ENCODE results near the gene APC. TPM values are rescaled to one million over a fixed set of nuclear protein-coding genes. Genes with fewer than 3 reads are reported as not detected.
A peak's percentile ranks its signal among the peaks of the same experiment; 100 is the strongest.

The APC gene
- total RNA-seq, 2 donors from 2014 or later, result 58.6 to 83.7 TPM

DNA sequence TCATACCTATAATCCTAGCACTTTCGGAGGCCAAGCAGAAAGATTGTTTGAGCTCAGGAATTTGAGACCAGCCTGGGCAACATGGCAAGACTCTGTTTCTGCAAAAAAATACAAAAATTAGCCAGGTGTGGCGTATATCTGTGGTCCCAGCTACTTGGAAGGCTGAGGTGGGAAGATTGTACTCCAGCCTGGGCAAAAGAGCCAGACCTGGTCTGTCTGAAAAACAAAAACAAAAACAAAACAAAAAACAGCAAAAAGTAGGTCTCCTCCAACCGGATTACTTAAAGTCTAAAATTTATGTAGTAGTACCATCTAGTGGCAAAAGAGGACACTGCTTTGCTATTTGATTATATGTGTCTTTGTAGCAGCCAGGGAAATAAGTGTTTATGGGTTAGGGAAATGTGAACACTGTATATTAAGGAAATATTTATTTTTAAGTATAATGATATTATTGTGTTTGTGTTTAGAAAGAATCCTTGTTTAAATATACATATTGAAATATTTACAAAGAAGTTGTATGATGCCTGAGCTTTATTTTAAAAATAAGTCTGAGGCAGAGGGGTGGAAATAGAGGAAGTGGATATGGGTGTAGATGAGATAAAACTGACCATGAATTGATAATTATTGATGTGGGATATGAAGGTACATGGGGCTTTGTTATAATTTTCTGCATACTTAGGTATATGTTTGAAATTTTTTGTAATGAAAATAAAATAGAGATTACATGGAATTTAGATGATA is 20.0 kb downstream of the APC start:
- Histone ChIP-seq H3K27ac (peak overlapping the region in 1 of 2 donors; percentile 41), H3K4me3 (peak overlapping the region; percentile 45), H3K36me3 (peaks cover 2% of the 10 kb centered on the region), H3K27me3 (replicated peaks; ENCODE audit: insufficient read depth) (no peaks in the 10 kb centered on the region), H3K9me3 (no peaks in the 10 kb centered on the region), H3K4me1 (ENCODE audit: control insufficient read depth in 1 of 2, low read depth in 2 of 2) (peaks cover 3 to 9% of the 10 kb centered on the region in 2 donors)
- ATAC-seq (ENCODE audit: insufficient number of reproducible peaks, low FRiP score, low read depth) (no peak), DNase-seq (ENCODE audit: low spot score) (no peak)
- TF ChIP-seq, protein P1, sequence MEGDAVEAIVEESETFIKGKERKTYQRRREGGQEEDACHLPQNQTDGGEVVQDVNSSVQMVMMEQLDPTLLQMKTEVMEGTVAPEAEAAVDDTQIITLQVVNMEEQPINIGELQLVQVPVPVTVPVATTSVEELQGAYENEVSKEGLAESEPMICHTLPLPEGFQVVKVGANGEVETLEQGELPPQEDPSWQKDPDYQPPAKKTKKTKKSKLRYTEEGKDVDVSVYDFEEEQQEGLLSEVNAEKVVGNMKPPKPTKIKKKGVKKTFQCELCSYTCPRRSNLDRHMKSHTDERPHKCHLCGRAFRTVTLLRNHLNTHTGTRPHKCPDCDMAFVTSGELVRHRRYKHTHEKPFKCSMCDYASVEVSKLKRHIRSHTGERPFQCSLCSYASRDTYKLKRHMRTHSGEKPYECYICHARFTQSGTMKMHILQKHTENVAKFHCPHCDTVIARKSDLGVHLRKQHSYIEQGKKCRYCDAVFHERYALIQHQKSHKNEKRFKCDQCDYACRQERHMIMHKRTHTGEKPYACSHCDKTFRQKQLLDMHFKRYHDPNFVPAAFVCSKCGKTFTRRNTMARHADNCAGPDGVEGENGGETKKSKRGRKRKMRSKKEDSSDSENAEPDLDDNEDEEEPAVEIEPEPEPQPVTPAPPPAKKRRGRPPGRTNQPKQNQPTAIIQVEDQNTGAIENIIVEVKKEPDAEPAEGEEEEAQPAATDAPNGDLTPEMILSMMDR (IDR thresholded peaks at IDR 0.05), result peak; percentile 77

DNA sequence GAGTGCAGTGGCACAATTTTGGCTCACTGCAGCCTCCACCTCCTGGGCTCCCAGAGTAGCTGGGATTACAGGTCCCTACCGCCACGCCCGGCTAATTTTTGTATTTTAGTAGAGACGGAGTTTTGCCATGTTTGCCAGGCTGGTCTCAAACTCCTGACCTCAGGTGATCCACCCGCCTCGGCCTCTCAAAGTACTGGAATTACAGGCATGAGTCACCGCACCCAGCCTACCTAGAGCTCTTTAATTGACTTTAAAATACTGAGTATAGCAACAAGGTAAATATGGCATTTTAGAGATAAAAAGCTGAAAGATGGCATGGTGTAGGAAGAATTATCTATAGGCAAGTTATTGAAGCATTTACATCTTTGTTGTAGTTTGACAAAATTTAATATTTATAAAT is 21.0 kb downstream of the APC start:
- peaks cover 2% of the 10 kb centered on the region for H3K36me3 ChIP-seq

DNA sequence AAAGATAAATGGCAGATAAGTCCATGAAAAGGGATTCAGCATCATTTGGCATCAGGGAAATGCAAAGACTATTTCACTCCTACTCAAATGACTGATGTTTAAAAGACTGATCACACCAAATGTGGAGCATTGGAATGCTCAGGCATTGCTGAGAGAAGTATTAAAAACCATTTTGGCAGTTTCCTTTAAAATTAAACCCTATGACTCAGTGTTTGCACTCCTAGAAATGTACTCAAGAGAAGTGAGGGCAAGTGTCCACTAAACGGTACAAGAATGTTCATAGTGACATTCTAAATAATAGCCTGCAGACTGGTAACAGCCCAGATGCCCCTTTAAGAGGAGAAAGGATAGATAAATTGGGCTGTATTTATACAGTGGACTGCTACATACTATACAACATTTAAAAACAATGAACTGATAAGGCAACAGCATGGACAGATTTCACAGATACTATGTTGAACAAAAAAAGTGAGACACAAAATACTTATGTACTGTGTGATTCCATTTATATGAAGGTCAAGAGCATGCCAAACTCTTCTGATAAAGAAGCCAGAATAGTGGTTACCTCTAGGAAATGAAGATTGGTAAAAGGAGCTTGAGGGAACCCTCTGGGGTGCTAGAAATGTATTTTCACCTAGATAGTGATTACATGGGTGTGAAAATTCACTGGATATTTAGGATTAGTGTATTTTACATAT is 24.6 kb downstream of the APC start:
- TF ChIP-seq, protein P1 (IDR thresholded peaks at IDR 0.05), result no peak
- DNase-seq (ENCODE audit: low spot score), result no peak
- Histone ChIP-seq H3K4me3 (no peak overlapping the region), H3K4me1 (ENCODE audit: control insufficient read depth in 1 of 2, low read depth in 2 of 2) (peaks cover 0 to 9% of the 10 kb centered on the region in 2 donors), H3K27ac (no peak overlapping the region), H3K27me3 (replicated peaks; ENCODE audit: insufficient read depth) (no peaks in the 10 kb centered on the region), H3K9me3 (no peaks in the 10 kb centered on the region), H3K36me3 (no peaks in the 10 kb centered on the region)
- no peak for ATAC-seq (ENCODE audit: insufficient number of reproducible peaks, low FRiP score, low read depth)

More for the DNA sequence above, 21.0 kb downstream of the APC start:
- H3K27me3 ChIP-seq (replicated peaks; ENCODE audit: insufficient read depth), result no peaks in the 10 kb centered on the region
- no peak for DNase-seq (ENCODE audit: low spot score)
- TF ChIP-seq, protein P1 (IDR thresholded peaks at IDR 0.05), result no peak
- H3K9me3 ChIP-seq, result no peaks in the 10 kb centered on the region
- H3K4me1 ChIP-seq (ENCODE audit: control insufficient read depth in 1 of 2, low read depth in 2 of 2), result peaks cover 0 to 9% of the 10 kb centered on the region in 2 donors
- H3K27ac ChIP-seq, result no peak overlapping the region
- H3K4me3 ChIP-seq, result no peak overlapping the region
- ATAC-seq (ENCODE audit: insufficient number of reproducible peaks, low FRiP score, low read depth), result no peak

DNA sequence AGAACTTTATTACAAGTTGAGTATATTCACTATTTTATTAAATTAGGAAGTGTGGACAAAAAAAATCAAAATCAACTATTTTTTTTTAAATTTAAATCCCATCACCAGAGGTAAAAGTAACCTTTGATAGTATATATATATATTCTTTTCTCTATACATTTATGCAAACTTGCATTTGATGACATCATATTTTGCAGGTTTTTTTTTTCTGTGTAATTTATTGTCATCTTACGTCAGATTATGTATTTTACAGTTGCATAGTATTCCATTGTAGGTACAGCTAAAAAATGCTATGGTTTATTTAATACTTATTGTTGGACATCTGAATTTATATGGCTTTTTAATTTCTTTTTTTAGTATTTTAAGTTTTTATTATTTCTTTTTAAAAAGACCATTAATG is 25.5 kb downstream of the APC start:
- DNase-seq (ENCODE audit: low spot score) (no peak), ATAC-seq (ENCODE audit: insufficient number of reproducible peaks, low FRiP score, low read depth) (no peak)
- Histone ChIP-seq H3K4me3 (no peak overlapping the region), H3K27me3 (replicated peaks; ENCODE audit: insufficient read depth) (no peaks in the 10 kb centered on the region), H3K27ac (no peak overlapping the region), H3K9me3 (no peaks in the 10 kb centered on the region), H3K4me1 (ENCODE audit: control insufficient read depth in 1 of 2, low read depth in 2 of 2) (peaks cover 0 to 9% of the 10 kb centered on the region in 2 donors), H3K36me3 (peaks cover 4% of the 10 kb centered on the region)
- TF ChIP-seq, protein P1 (IDR thresholded peaks at IDR 0.05), result no peak

DNA sequence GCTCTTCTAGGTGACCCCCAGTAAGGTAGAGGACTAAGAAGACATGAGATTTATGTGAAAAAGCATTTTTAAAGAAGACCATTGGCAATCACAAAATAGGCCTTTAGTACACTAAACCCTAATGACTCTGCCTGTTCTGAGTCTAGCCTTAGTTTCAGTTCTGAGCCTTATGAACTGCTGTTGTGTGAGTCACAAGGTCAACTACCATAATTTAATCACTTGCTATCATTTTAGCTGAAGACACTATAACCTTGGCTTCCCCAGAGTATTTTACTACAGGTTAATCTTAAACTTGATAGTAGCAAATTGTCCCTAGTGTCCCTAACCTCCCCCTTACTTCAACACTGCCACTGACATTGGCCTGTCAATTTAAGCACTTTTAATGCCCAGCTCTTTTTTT is 34.4 kb downstream of the APC start:
- ATAC-seq (ENCODE audit: insufficient number of reproducible peaks, low FRiP score, low read depth) (no peak), DNase-seq (ENCODE audit: low spot score) (no peak)
- Histone ChIP-seq H3K36me3 (peaks cover 4% of the 10 kb centered on the region), H3K9me3 (no peaks in the 10 kb centered on the region), H3K4me3 (no peak overlapping the region), H3K27ac (no peak overlapping the region), H3K4me1 (ENCODE audit: control insufficient read depth in 1 of 2, low read depth in 2 of 2) (peaks cover 0 to 3% of the 10 kb centered on the region in 2 donors), H3K27me3 (replicated peaks; ENCODE audit: insufficient read depth) (no peaks in the 10 kb centered on the region)
- TF ChIP-seq, protein P1 (IDR thresholded peaks at IDR 0.05), result no peak
